K562 (cell line): ENCODE measurements around the gene CARF. TPM values are rescaled to one million over a fixed set of nuclear protein-coding genes. Genes with fewer than 3 reads are reported as not detected.
A peak's percentile ranks its signal among the peaks of the same experiment; 100 is the strongest.

ENCODE experiments used
- ATAC-seq: fragments of 200-7000 bp; cut with Tn5 transposase; 3 replicates; pipeline ENCODE4 v1.9.1; 2020; ENCODE audit warnings: moderate library complexity
- BruUV-seq: library from RNA; stranded (reverse); fragments of 400-500 nt; replicated peaks from 2 replicates; lab custom pipeline; 2021; lab: Mats Ljungman, UMichigan
- CTCF ChIA-PET: fragments of 300-600 bp; formaldehyde crosslinking; extraction: SDS; loops from one replicate; lab custom pipeline; 2021; ENCODE audit warnings: low intra/inter-chr PET ratio; lab: Yijun Ruan, JAX
- POLR2A ChIA-PET: fragments of 300-600, 350-650 bp; sonication (Branson Sonifier 250); formaldehyde crosslinking; extraction: SDS; loops from one replicate; lab custom pipeline; 2021; ENCODE audit warnings: antibody characterized with exemption, inconsistent platforms; lab: Yijun Ruan, JAX
- DNase-seq, 4 experiments: peaks; one replicate each; pipeline versions ENCODE4 v3.0.0 to v3.0.0-alpha.2; 2011 to 2018; ENCODE audit warnings: low spot score in 3 of 4, mixed read lengths in 3 of 4; ENCODE audit errors: extremely low read depth in 1 of 4
- FAIRE-seq: peaks from 2 replicates; lab custom pipeline; 2011; peaks lifted over from hg19 to GRCh38; lab: Jason Lieb, UNC
- H2AFZ ChIP-seq: 2 replicates; pipeline ENCODE4 v1.6.0; 2011; ENCODE audit warnings: low read depth, low read length, control low read depth, inconsistent platforms
- H3K27ac ChIP-seq: fragments of 200-600 bp; 3 replicates; pipeline ENCODE4 v1.8.0; 2011; ENCODE audit warnings: low read depth, mild to moderate bottlenecking, control low read depth, inconsistent platforms, low read length, moderate library complexity, mixed read lengths; ENCODE audit errors: extremely low read depth
- H3K27me3 ChIP-seq, 2 experiments: fragments of 300-600 bp in 1 of 2; 2 replicates in 1 of 2; 3 replicates in 1 of 2; pipeline versions ENCODE4 v1.6.0 to v1.8.0; 2011; ENCODE audit warnings: inconsistent platforms in 2 of 2, low read length in 2 of 2, mild to moderate bottlenecking in 1 of 2, mixed read lengths in 1 of 2, moderate library complexity in 1 of 2; ENCODE audit not compliant: control insufficient read depth in 2 of 2, insufficient read depth in 2 of 2
- H3K36me3 ChIP-seq: fragments of 300-600 bp; 3 replicates; pipeline ENCODE4 v1.8.0; 2011; ENCODE audit warnings: mild to moderate bottlenecking, low read length, inconsistent platforms; ENCODE audit not compliant: control insufficient read depth, insufficient read depth
- H3K4me1 ChIP-seq, 2 experiments: fragments of 200-600 bp in 1 of 2; replicated peaks in 1 of 2; 2 replicates in 1 of 2; 3 replicates in 1 of 2; pipeline versions ENCODE4 v1.5.1 to v1.8.0; 2011; ENCODE audit warnings: inconsistent platforms in 2 of 2, low read length in 2 of 2, mild to moderate bottlenecking in 1 of 2, mixed read lengths in 1 of 2, moderate library complexity in 1 of 2; ENCODE audit not compliant: control insufficient read depth in 2 of 2, insufficient read depth in 2 of 2
- H3K4me2 ChIP-seq: 2 replicates; pipeline ENCODE4 v1.6.1; 2011; ENCODE audit warnings: low read length, control low read depth, inconsistent platforms, mixed read lengths; ENCODE audit not compliant: insufficient read depth
- H3K4me3 ChIP-seq: fragments of 200-600 bp; sonication (generic), shearing (Covaris generic); 2 replicates; pipeline ENCODE4 v1.5.1; 2016; ENCODE audit warnings: control low read depth, inconsistent platforms
- H3K79me2 ChIP-seq: fragments of 200-600 bp; 3 replicates; pipeline ENCODE4 v1.8.0; 2011; ENCODE audit warnings: low read length, inconsistent platforms; ENCODE audit not compliant: control insufficient read depth, insufficient read depth
- H3K9ac ChIP-seq, 2 experiments: 2 replicates each; pipeline versions ENCODE4 v1.6.0 to v1.6.1; 2011; ENCODE audit warnings: low read depth in 2 of 2, low read length in 2 of 2, control low read depth in 1 of 2, inconsistent platforms in 1 of 2, mild to moderate bottlenecking in 1 of 2, mixed read lengths in 1 of 2; ENCODE audit not compliant: insufficient read depth in 1 of 2
- H3K9me1 ChIP-seq: one replicate; pipeline ENCODE4 v1.6.0; 2011; ENCODE audit warnings: inconsistent platforms, mild to moderate bottlenecking, low read length, moderate library complexity; ENCODE audit not compliant: control insufficient read depth, insufficient read depth
- H3K9me3 ChIP-seq: replicated peaks from 2 replicates; pipeline ENCODE4 v1.5.1; 2011; ENCODE audit warnings: low read depth, low read length, inconsistent platforms; ENCODE audit not compliant: control insufficient read depth, insufficient read depth
- H4K20me1 ChIP-seq: replicated peaks from 2 replicates; pipeline ENCODE4 v1.6.1; 2011; ENCODE audit warnings: low read length, inconsistent platforms, mixed read lengths; ENCODE audit not compliant: control insufficient read depth, insufficient read depth
- BACH1 ChIP-seq: fragments of 200-800 bp; sonication (Bioruptor generic); IDR thresholded peaks from 2 replicates; pipeline ENCODE4 v1.6.1; 2016; ENCODE audit warnings: missing genetic modification characterization, missing compliant biosample characterization
- CEBPB ChIP-seq: fragments of 450-650 bp; IDR thresholded peaks from 2 replicates; pipeline ENCODE4 v1.6.1; 2016; ENCODE audit warnings: missing genetic modification characterization, missing compliant biosample characterization
- CXXC5 ChIP-seq: fragments of 250-450 bp; sonication (Bioruptor Pico); IDR thresholded peaks from 2 replicates; pipeline ENCODE4 v1.8.0; 2022; ENCODE audit warnings: inconsistent platforms, mild to moderate bottlenecking, moderate library complexity
- DIDO1 ChIP-seq: fragments of 450-650 bp; IDR thresholded peaks from 2 replicates; pipeline ENCODE4 v1.6.1; 2016; ENCODE audit warnings: low read depth, missing biosample characterization, missing genetic modification characterization
- DMBX1 ChIP-seq: fragments of 250-450 bp; sonication (Bioruptor Pico); IDR thresholded peaks from 2 replicates; pipeline ENCODE4 v1.8.0; 2022; ENCODE audit warnings: inconsistent platforms, mild to moderate bottlenecking, moderate library complexity, borderline replicate concordance
- FOXJ3 ChIP-seq: sonication (generic); formaldehyde crosslinking; IDR thresholded peaks from 2 replicates; pipeline ENCODE4 v1.4.0; 2020; ENCODE audit warnings: mild to moderate bottlenecking, missing genetic modification reagents
- GABPB2 ChIP-seq: fragments of 250-450 bp; sonication (Bioruptor Pico); conservative IDR thresholded peaks from 2 replicates; pipeline ENCODE4 v1.5.1; 2021; ENCODE audit warnings: mild to moderate bottlenecking
- HDAC2 ChIP-seq: fragments of 450-650 bp; IDR thresholded peaks from 2 replicates; pipeline ENCODE4 v1.6.1; 2016; ENCODE audit warnings: mild to moderate bottlenecking
- KLF13 ChIP-seq: fragments of 450-650 bp; IDR thresholded peaks from 2 replicates; pipeline ENCODE4 v1.6.1; 2016; ENCODE audit warnings: missing genetic modification characterization, low read depth, mild to moderate bottlenecking, missing compliant biosample characterization, moderate library complexity, borderline replicate concordance
- MED1 ChIP-seq: sonication (generic); formaldehyde crosslinking; IDR thresholded peaks from 2 replicates; pipeline ENCODE4 v1.8.1; 2023; ENCODE audit warnings: missing genetic modification reagents, borderline replicate concordance
- MTF1 ChIP-seq: fragments of 250-450 bp; sonication (Bioruptor Pico); IDR thresholded peaks from 2 replicates; pipeline ENCODE4 v1.9.0; 2021; ENCODE audit warnings: moderate library complexity, mild to moderate bottlenecking, inconsistent platforms, borderline replicate concordance
- PRPF4 ChIP-seq: fragments of 200-400 bp; formaldehyde crosslinking; IDR thresholded peaks from one replicate; pipeline ENCODE4 v1.6.1; 2017; ENCODE audit warnings: low read length, low read depth, mild to moderate bottlenecking; ENCODE audit not compliant: insufficient read depth, poor library complexity, severe bottlenecking
- PTTG1 ChIP-seq: fragments of 450-650 bp; IDR thresholded peaks from 2 replicates; pipeline ENCODE4 v1.6.1; 2016; ENCODE audit warnings: low read depth, mild to moderate bottlenecking, missing genetic modification characterization, missing compliant biosample characterization
- RBM17 ChIP-seq: fragments of 200-400 bp; formaldehyde crosslinking; IDR thresholded peaks from 2 replicates; pipeline ENCODE4 v1.6.1; 2017; ENCODE audit warnings: low read depth, mild to moderate bottlenecking, low read length, borderline replicate concordance
- SMARCE1 ChIP-seq: fragments of 450-650 bp; IDR thresholded peaks from 2 replicates; pipeline ENCODE4 v1.7.1; 2016; ENCODE audit warnings: mild to moderate bottlenecking
- WHSC1 ChIP-seq: IDR thresholded peaks from one replicate; pipeline ENCODE4 v1.6.1; 2012; ENCODE audit warnings: low read length, control low read depth, inconsistent platforms
- ZFP30 ChIP-seq: fragments of 250-450 bp; sonication (Bioruptor Pico); IDR thresholded peaks from 2 replicates; pipeline ENCODE4 v1.8.0; 2022; ENCODE audit warnings: moderate library complexity, mild to moderate bottlenecking, inconsistent platforms, borderline replicate concordance
- ZNF140 ChIP-seq: fragments of 250-450 bp; sonication (Bioruptor Pico); IDR thresholded peaks from 2 replicates; pipeline ENCODE4 v1.8.0; 2021; ENCODE audit warnings: moderate library complexity, mild to moderate bottlenecking, inconsistent platforms
- ZNF175 ChIP-seq: fragments of 200-800 bp; sonication (Bioruptor generic); IDR thresholded peaks from 2 replicates; pipeline ENCODE4 v1.6.1; 2016; ENCODE audit warnings: low read depth, mild to moderate bottlenecking, missing genetic modification characterization, missing compliant biosample characterization
- ZNF3 ChIP-seq: fragments of 250-450 bp; sonication (Bioruptor Pico); IDR thresholded peaks from 2 replicates; pipeline ENCODE4 v1.5.0; 2021; ENCODE audit warnings: mild to moderate bottlenecking, moderate library complexity
- ZSCAN29 ChIP-seq: fragments of 450-650 bp; IDR thresholded peaks from 2 replicates; pipeline ENCODE4 v1.6.1; 2017
- WGBS: fragments of 100-300 bp; shearing (Covaris generic); methylation state at CpG from one replicate; pipeline ENCODE4 v1.1.6; 2016; ENCODE audit warnings: low coverage, mixed read lengths; ENCODE audit not compliant: insufficient coverage; ENCODE audit errors: missing lambda C conversion rate; 5-methylcytosine and 5-hydroxymethylcytosine counted together
- in situ Hi-C: fragments of 300-500 bp; cut with MboI; formaldehyde crosslinking; loops from 4 replicates; pipeline ENCODE4 v1.15.0; 2018; ENCODE audit warnings: inconsistent platforms, mixed read lengths
- intact Hi-C: fragments of 100-400 bp; cut with micrococcal nuclease; formaldehyde crosslinking; loops from 2 replicates; pipeline ENCODE4 v1.14.2; 2022
- polyA plus RNA-seq, 8 experiments: library from polyadenylated mRNA; depleted of rRNA in 4 of 8; stranded (reverse) in 5 of 8; unstranded in 3 of 8; fragments of >200 nt; fragmentation: Nextera tagmentation in 2 of 8; fragmentation: Illumina TruSeq in 1 of 8; extraction: Ambion mirVana in 2 of 8; extraction: Trizol in 1 of 8; gene quantifications; 2 replicates each; pipeline versions ENCODE4 v1.2.1 to v1.2.3, GENCODE V29; 2011 to 2014; ENCODE audit warnings: inconsistent platforms in 1 of 8, missing spikeins in 1 of 8
- total RNA-seq, 7 experiments: library from RNA; depleted of rRNA in 6 of 7; stranded (reverse); fragments of >200 nt in 6 of 7; fragmentation: Illumina TruSeq in 2 of 7; extraction: Trizol in 2 of 7; gene quantifications; 2 replicates each; pipeline versions ENCODE4 v1.2.1 to v1.2.3, GENCODE V29; 2011 to 2021; ENCODE audit warnings: low replicate concordance in 1 of 7
- TF ChIP-seq, protein P1 (sequence below): sonication (generic); formaldehyde crosslinking; IDR thresholded peaks from 2 replicates; pipeline ENCODE4 v1.8.1; 2023; ENCODE audit warnings: mild to moderate bottlenecking, missing genetic modification reagents, moderate library complexity
- TF ChIP-seq, protein P2 (sequence below): fragments of 450-650 bp; formaldehyde crosslinking; IDR thresholded peaks from 2 replicates; pipeline ENCODE4 v1.4.0; 2022; ENCODE audit warnings: missing genetic modification characterization

Gene CARF
- total and polyA plus RNA-seq, 9 of the 15 experiments (the other 6 are each of a cell fraction or from before 2014, with no cell fraction given): 0.31 to 4.2 (median 1.2) TPM

DNA sequence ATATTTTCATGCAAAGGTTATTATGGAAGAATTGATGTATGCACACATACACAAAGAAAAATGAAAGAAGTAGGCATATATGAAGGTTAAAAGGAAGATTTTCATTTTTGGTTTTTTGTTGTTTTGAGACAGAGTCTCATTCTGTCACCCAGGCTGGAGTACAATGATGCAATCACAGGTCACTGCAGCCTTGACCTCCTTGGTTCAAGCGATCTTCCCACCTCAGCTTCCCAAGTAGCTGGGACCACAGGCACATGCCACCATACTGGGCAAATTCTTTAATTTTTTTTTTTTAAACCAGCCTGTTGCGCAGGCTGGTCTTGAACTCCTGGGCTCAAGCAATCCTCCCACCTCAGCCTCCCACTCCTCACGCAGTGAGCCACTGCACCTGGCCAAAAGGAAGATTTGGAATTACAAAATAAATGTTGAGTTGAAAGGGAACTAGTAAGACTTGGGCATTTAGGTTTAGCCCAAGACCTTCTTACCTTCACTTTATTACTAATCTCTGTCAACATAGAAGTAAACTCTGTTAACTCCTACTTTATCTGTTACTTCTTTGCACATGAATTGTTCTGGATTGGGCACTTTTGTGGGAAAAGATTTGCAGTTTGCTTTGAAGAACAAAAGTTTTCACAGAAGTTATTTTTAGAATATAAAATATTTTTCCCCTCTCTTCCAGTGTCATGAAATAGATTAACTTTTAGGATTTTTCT, 70.9 kb downstream of the CARF start:
- H3K4me3 ChIP-seq: no peak overlapping the region
- H3K27me3 ChIP-seq: no peaks in the 10 kb centered on the region
- BruUV-seq: no TSS peak
- H3K27ac ChIP-seq: no peak overlapping the region
- FAIRE-seq (no peak), ATAC-seq (peak; percentile 69), DNase-seq (no peak)
- intact Hi-C loops (no loop called here), in situ Hi-C loops (no loop called here)
- H3K36me3 ChIP-seq: no peaks in the 10 kb centered on the region
- H3K79me2 ChIP-seq: no peaks in the 10 kb centered on the region
- no peak overlapping the region for H3K9ac ChIP-seq
- no peaks in the 10 kb centered on the region for H3K9me3 ChIP-seq
- no peak overlapping the region for H2AFZ ChIP-seq
- 56% methylated on average over 3 of the region's 3 CpGs for WGBS
- no peaks in the 10 kb centered on the region for H3K4me1 ChIP-seq
- H3K4me2 ChIP-seq: no peak overlapping the region
- ChIA-PET CTCF (no interaction called here), POLR2A (no interaction called here)
- no peaks in the 10 kb centered on the region for H3K9me1 ChIP-seq
- no peaks in the 10 kb centered on the region for H4K20me1 ChIP-seq
- no peak for TF ChIP-seq ZSCAN29
- TF ChIP-seq, protein P1, sequence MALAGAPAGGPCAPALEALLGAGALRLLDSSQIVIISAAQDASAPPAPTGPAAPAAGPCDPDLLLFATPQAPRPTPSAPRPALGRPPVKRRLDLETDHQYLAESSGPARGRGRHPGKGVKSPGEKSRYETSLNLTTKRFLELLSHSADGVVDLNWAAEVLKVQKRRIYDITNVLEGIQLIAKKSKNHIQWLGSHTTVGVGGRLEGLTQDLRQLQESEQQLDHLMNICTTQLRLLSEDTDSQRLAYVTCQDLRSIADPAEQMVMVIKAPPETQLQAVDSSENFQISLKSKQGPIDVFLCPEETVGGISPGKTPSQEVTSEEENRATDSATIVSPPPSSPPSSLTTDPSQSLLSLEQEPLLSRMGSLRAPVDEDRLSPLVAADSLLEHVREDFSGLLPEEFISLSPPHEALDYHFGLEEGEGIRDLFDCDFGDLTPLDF (CRISPR knock-in tag): no peak
- TF ChIP-seq FOXJ3: no peak
- no peak for TF ChIP-seq ZNF140 (CRISPR knock-in tag)
- no peak for TF ChIP-seq ZNF175 (CRISPR knock-in tag)
- TF ChIP-seq CXXC5 (CRISPR knock-in tag): peak; percentile 30; the same call in 1 of the 2 replicates
- TF ChIP-seq PRPF4: no peak
- TF ChIP-seq BACH1: no peak
- no peak for TF ChIP-seq WHSC1
- TF ChIP-seq DMBX1: peak; percentile 29; the same call in 1 of the 2 replicates
- no peak for TF ChIP-seq PTTG1 (tag)
- no peak for TF ChIP-seq DIDO1 (tag)
- 0 out of 2 replicates have a peak, but pooled peaks have one; percentile 42 for TF ChIP-seq HDAC2
- TF ChIP-seq GABPB2 (CRISPR knock-in tag): no peak
- TF ChIP-seq CEBPB: peak; percentile 84
- no peak for TF ChIP-seq RBM17
- TF ChIP-seq MED1: no peak
- TF ChIP-seq MTF1 (CRISPR knock-in tag): no peak
- no peak for TF ChIP-seq ZFP30 (CRISPR knock-in tag)
- TF ChIP-seq SMARCE1: no peak
- TF ChIP-seq, protein P2, sequence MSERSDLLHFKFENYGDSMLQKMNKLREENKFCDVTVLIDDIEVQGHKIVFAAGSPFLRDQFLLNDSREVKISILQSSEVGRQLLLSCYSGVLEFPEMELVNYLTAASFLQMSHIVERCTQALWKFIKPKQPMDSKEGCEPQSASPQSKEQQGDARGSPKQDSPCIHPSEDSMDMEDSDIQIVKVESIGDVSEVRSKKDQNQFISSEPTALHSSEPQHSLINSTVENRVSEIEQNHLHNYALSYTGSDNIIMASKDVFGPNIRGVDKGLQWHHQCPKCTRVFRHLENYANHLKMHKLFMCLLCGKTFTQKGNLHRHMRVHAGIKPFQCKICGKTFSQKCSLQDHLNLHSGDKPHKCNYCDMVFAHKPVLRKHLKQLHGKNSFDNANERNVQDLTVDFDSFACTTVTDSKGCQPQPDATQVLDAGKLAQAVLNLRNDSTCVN (CRISPR knock-in tag): no peak
- no peak for TF ChIP-seq KLF13 (tag)
- no peak for TF ChIP-seq ZNF3 (CRISPR knock-in tag)
